Stimulated activated CD8-positive, alpha-beta memory T cell treated with anti-CD3 and anti-CD28 coated beads, Interleukin-2, amount 100 ng/mL, for 1 hour (primary cell): ENCODE data around the gene NOD1.
"Not testable (repeated sequence)": the region's sequence is repeated elsewhere in the genome, so short reads cannot be mapped to it uniquely, and the experiment has no call there.

Experiments
- DNase-seq, 2 donors: peaks; one replicate each; pipeline ENCODE4 v3.0.0-alpha.2; 2020; ENCODE audit warnings: low read depth in 2 of 2

The NOD1 gene

GRCh38 chr7:30412782-30413504, 65.6 kb downstream of the NOD1 start:
- DNase-seq: no peak

- DNase-seq: no peak
These were observed 66.7 kb downstream of the NOD1 start for GRCh38 chr7:30411897-30412296.

- DNase-seq: no peak
These were observed 67.4 kb downstream of the NOD1 start for GRCh38 chr7:30411173-30411572.

GRCh38 chr7:30406664-30407425, 71.7 kb downstream of the NOD1 start:
- no peak for DNase-seq

- no peak for DNase-seq
These were observed 73.4 kb downstream of the NOD1 start for GRCh38 chr7:30405179-30405578.

- DNase-seq: no peak
These were observed 75.1 kb downstream of the NOD1 start for GRCh38 chr7:30403477-30403876.

GRCh38 chr7:30396389-30396788, 82.2 kb downstream of the NOD1 start:
- DNase-seq: no peak

- no peak for DNase-seq
These were observed 82.9 kb downstream of the NOD1 start for GRCh38 chr7:30395676-30396075.

- DNase-seq: no peak
These were observed 86.8 kb downstream of the NOD1 start for GRCh38 chr7:30391806-30392205.

- DNase-seq: no peak
These were observed 87.6 kb downstream of the NOD1 start for GRCh38 chr7:30390736-30391636.

GRCh38 chr7:30389791-30390190, 88.8 kb downstream of the NOD1 start:
- no peak for DNase-seq

GRCh38 chr7:30382607-30383006, 96.0 kb downstream of the NOD1 start:
- DNase-seq: no peak

- DNase-seq: not testable (repeated sequence)
These were observed 97.8 kb downstream of the NOD1 start for GRCh38 chr7:30380824-30381223.

GRCh38 chr7:30380294-30380693, 98.3 kb downstream of the NOD1 start:
- DNase-seq: no peak

- no peak for DNase-seq
These were observed 98.8 kb downstream of the NOD1 start for GRCh38 chr7:30379741-30380140.

- DNase-seq: no peak
These were observed 99.5 kb downstream of the NOD1 start for GRCh38 chr7:30379131-30379530.

GRCh38 chr7:30378275-30378674, 100.3 kb downstream of the NOD1 start:
- DNase-seq: no peak
